Activated CD8-positive, alpha-beta memory T cell treated with anti-CD3 and anti-CD28 coated beads, Interleukin-2, amount 50 U/mL, for 24 hours (primary cell): ENCODE measurements around the gene CTBP1.

Experiments
- DNase-seq: peaks from one replicate; pipeline ENCODE4 v3.0.0-alpha.2; 2020; ENCODE audit errors: extremely low read depth

CTBP1 gene

GRCh38 chr4:1223841-1224809, 24.8 kb downstream of the CTBP1 start:
- DNase-seq, result no peak

DNA sequence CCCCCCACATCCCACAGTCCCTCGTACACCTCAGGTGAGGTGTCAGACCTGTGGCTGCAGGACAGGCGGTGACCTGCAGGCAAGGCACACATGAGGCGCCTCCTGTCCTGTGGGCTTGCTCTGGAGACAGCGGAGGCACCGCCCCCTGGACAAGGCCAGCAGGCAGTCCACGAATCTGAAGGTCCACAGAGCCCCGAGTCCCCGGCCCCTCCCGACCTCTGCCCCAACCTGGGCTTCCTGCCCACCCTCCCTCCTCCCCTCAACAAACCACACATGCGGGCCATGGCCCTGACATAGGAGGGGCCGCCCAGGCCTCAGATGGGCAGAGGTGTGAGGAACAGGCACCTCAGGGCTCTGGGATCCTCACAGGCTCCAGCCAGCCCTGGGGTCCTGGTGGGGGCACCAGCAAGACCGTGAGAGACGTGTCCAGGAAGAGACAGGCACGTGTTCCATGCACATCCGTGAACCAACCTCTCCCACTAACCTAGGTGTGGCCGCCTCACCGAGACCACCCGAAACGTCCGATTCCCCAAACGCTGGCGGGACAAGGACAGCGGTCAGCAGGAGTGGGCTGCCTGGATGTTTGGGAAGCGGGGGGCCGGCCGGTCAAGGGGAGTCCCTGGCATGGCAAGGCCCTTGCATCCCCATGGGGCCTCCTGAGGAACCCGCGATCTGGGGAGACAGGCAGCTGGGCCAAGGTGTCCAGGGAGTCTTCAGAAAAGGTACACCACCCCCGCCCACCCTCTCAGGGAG, 25.8 kb downstream of the CTBP1 start:
- DNase-seq, result no peak

DNA sequence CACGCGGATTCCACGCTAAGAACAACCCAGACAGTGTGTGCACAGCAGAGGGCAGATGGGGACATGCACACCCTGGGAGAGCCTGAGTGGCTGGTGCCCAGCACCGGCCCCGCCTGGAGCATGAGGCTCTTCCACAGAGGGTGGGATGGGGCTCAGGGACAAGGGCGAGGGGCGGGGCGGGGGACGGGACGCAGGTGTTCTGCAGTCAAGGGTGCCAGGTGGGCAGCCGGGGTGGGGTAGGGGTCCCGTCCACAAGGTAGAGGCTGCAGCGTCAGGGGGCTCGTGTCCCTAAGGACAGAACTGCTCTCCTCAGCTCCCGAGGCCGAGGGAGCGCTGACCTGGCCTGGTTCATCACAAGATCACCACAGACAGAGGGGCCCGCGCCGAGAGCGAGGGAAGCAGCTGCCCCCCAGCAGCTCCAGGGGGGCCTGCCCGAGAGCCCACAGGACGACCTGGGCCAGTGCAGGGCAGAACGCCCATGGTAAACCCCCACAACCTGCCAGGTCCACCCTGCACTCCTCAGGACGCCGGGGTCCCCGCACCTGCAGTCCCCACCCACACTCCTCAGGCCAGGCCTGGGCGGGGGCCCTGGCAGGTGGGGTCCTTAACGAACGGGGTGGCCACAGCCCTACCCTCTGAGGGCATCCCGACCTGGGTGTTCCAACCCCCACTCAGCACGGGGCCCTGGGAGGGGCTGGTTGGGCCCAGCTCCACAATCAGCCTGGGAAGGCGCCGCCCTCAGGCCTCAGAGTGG, 26.7 kb downstream of the CTBP1 start:
- DNase-seq, result no peak

GRCh38 chr4:1221155-1221870, 27.6 kb downstream of the CTBP1 start:
- DNase-seq, result no peak

DNA sequence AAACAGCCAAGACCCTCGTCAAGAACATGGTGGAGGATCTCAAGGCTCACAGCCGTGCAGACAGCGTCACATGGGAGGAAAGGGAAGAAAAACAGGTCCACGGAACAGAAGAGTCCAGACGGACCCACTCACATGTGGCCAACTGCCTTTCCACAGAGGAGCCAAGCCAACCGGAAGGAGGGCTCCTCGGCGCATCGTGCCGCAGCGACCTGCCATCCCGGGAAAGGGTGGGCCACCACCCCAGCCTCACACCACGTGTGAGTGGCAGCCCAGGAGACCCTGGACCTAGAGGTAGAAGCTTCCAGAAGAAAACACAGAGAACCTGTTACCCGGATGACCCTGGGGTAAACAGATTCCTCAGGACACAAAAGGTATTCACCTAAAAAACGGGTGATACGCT, 28.4 kb downstream of the CTBP1 start:
- no peak for DNase-seq

- no peak for DNase-seq
Measured at GRCh38 chr4:1219566-1219950, 29.4 kb downstream of the CTBP1 start.

- no peak for DNase-seq
Measured at GRCh38 chr4:1218634-1219565, 30.0 kb downstream of the CTBP1 start.

DNA sequence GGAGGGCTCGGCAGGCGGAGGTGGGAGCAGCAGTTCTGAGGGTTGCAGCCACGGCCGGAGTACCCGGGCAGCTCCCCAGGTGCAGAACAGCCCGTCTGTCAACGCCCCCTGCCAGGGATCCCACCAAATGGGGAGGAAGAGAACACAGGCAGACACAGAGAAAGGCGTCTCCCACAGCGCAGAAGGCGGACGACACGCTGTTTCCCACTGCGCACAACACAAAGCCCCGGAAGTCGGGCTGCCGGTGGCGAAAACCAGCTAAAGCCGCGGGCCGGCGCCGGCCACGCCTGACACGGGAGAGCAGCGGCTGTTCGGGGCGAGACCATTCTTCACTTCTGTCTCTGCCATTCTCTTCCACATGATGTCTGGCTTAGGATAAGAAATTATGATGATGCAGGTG, 31.6 kb downstream of the CTBP1 start:
- no peak for DNase-seq

GRCh38 chr4:1216869-1217294, 32.0 kb downstream of the CTBP1 start:
- DNase-seq, result peak; percentile 30

- DNase-seq, result no peak
Measured at GRCh38 chr4:1216076-1216614, 32.8 kb downstream of the CTBP1 start.

DNA sequence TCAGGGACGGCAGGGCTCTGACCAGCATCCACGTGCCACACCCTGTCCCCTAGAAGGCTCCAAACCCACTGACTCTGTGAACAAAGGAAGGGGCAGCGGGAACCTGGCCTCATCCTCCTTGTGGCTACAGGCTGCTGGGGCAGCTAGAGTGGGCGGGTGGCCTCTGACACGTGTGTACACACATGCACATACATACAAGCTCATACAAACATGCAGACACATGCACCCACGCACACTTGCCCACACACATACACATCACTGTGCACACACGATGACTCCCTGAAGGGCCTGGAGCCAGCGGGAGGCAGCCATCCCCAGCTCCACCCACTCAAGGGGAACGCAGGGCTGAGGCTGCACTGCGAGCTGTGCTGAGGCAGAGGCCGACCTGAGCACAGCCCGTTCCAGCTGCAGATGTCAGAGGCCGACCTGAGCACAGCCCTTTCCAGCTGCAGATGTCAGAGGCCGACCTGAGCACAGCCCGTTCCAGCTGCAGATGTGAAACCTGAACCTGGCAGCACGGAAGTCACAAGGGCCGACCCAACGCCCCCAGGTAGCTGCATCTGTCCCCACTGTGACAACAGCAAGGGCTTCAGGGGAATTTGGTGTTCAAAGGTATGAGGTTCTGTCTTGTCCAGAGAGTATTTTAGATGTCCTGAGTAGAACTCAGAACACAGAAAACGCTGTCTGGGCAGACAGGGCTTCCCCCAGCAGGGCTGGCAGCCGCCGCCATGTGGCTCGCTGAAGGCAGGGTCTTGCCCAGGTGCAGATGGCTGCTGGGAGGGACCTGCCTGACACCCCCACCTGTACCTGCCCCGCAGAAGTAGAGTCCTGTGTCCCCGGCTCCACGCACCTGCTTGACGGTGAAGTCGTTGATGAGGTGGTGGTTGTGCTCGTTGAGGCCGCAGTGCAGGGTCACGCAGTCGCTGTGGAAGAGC, 33.5 kb downstream of the CTBP1 start:
- DNase-seq, result no peak

- no peak for DNase-seq
Measured at GRCh38 chr4:1214101-1215095, 34.5 kb downstream of the CTBP1 start.

DNA sequence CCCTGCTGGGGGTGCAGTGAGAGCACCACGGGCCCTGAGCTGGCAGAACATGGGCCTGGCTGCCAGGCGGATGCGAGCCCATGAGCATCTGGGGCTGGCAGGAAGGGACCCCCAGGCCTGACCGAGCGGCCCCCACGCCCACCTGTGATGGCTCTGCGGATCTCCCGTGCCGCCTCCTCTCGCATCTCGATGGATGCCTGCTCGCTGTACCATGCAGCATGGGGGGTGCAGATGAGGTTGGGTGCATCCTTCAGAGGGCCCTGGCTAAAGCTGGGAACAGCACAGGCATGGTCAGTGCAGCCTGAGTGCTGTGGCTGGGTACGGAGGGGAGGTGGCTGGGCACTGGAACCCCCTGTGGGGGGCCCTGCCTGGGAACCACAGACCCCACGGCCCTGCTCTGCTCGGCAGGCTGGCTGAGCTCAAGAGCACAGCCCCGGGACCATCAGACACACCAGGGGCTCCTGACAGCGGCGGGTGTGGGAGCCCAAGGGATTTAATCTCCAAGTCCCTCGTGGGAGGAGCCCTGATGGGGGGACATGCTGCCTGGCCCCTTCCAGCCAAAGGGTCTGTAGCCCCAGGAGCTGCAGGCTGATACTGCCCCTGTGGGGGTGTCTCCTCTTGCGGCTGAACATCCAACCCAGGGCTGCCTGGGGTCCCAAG, 35.5 kb downstream of the CTBP1 start:
- DNase-seq, result no peak

- no peak for DNase-seq
Measured at GRCh38 chr4:1212546-1213335, 36.2 kb downstream of the CTBP1 start.

DNA sequence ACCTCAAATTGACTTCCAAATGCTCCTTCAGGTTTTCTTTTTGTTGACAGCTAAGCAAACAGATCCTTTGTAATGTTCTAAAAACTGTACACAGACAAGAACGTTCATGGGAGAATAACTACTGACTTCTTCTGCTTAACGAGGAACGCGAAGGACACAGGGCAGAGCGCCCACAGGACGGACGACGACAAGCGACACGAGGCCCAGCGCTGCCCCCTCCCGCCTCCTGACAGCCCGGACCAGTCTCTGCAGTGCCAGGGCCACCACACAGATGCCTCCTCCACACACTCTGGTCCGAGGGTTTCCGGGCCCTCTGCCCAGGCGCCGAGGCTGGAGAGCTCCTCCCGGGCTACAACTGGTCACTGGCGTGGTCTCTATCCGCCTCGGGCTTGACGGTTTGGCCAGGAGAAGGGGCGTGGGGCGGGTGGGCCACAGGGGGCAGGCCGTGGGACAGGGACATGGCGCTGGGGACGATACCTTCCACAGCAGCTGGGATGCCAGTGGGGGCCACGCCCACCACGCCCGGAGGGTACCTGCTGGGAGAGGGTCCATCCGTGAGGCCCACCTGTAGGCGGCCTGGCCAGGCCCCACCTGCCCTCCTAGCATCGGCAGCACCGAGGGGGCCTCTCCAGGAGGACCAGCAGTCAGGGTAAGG, 36.9 kb downstream of the CTBP1 start:
- no peak for DNase-seq

DNA sequence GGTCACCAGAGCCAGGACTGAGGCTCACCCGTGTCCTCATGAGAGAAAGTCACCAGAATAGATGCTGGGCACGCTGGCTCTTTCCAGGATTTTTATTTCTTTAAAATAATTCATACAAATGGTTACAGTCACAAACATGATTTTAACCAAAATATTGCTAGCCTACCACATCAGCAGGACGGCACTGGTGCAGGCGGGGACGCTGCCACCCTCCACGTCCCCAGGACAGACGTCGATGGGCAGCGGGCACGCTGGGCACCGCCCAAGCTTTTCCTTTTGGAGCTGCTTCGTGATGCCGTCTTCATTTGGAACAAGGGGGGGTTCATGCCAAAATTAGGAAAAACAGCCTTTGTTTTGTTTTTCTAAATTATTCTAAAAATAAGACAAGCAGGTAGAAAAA, 37.6 kb downstream of the CTBP1 start:
- no peak for DNase-seq
